GM23338 (cell line): ENCODE measurements around the gene IRS1. TPM values are rescaled to one million over a fixed set of nuclear protein-coding genes. Genes with fewer than 3 reads are reported as not detected.

Source experiments
- ATAC-seq: fragments of 200-7000 bp; cut with Tn5 transposase; 3 replicates; pipeline ENCODE4 v1.9.1; 2020
- DNase-seq: peaks from one replicate; pipeline ENCODE4 v3.0.0-alpha.2; 2015; ENCODE audit warnings: low spot score
- H2AFZ ChIP-seq: fragments of 200-600 bp; sonication (generic); 2 replicates; pipeline ENCODE4 v1.8.0; 2016; ENCODE audit warnings: antibody characterized with exemption, mild to moderate bottlenecking, moderate library complexity
- H3F3A ChIP-seq: fragments of 200-600 bp; sonication (generic); replicated peaks from 2 replicates; pipeline ENCODE4 v1.8.0; 2017; ENCODE audit warnings: antibody characterized with exemption, mixed run types, low read depth
- H3K27ac ChIP-seq: fragments of 200-600 bp; sonication (generic); 2 replicates; pipeline ENCODE4 v1.6.1; 2016; ENCODE audit warnings: low read depth
- H3K27me3 ChIP-seq: fragments of 200-600 bp; sonication (generic); 2 replicates; pipeline ENCODE4 v1.8.0; 2016; ENCODE audit warnings: mild to moderate bottlenecking, mixed run types, moderate library complexity; ENCODE audit not compliant: insufficient read depth
- H3K36me3 ChIP-seq: fragments of 200-600 bp; sonication (generic); 2 replicates; pipeline ENCODE4 v1.8.0; 2016; ENCODE audit warnings: mild to moderate bottlenecking; ENCODE audit not compliant: insufficient read depth
- H3K4me1 ChIP-seq: fragments of 200-600 bp; sonication (generic); 2 replicates; pipeline ENCODE4 v1.8.0; 2016; ENCODE audit warnings: mild to moderate bottlenecking, moderate library complexity; ENCODE audit not compliant: insufficient read depth
- H3K4me2 ChIP-seq: fragments of 200-600 bp; sonication (generic); 2 replicates; pipeline ENCODE4 v1.7.1; 2017; ENCODE audit warnings: mixed run types
- H3K4me3 ChIP-seq: fragments of 200-600 bp; sonication (generic); 2 replicates; pipeline ENCODE4 v1.6.1; 2016; ENCODE audit warnings: mixed run types
- H3K79me2 ChIP-seq: fragments of 200-600 bp; sonication (generic); replicated peaks from 2 replicates; pipeline ENCODE4 v1.8.0; 2017; ENCODE audit warnings: mild to moderate bottlenecking; ENCODE audit not compliant: insufficient read depth
- H3K9me2 ChIP-seq: fragments of 200-600 bp; sonication (generic); 2 replicates; pipeline ENCODE4 v1.8.0; 2017; ENCODE audit not compliant: insufficient read depth
- H4K20me1 ChIP-seq: fragments of 200-600 bp; sonication (generic); replicated peaks from 2 replicates; pipeline ENCODE4 v1.8.0; 2017; ENCODE audit warnings: mild to moderate bottlenecking; ENCODE audit not compliant: insufficient read depth
- H3K27ac Mint-ChIP-seq: 2 replicates; pipeline ENCODE4 v1.8.0; 2020; ENCODE audit warnings: inconsistent platforms, mild to moderate bottlenecking, moderate library complexity, mixed read lengths
- H3K27me3 Mint-ChIP-seq: 3 replicates; pipeline ENCODE4 v1.8.0; 2022; ENCODE audit warnings: low read depth, mild to moderate bottlenecking, moderate library complexity, mixed read lengths, inconsistent platforms; ENCODE audit not compliant: insufficient read depth, poor library complexity
- H3K36me3 Mint-ChIP-seq: 3 replicates; pipeline ENCODE4 v1.8.0; 2021; ENCODE audit warnings: low read depth, mild to moderate bottlenecking, inconsistent platforms, moderate library complexity, mixed read lengths
- H3K4me1 Mint-ChIP-seq: 3 replicates; pipeline ENCODE4 v1.8.0; 2020; ENCODE audit warnings: mild to moderate bottlenecking, inconsistent platforms, mixed read lengths
- H3K4me3 Mint-ChIP-seq: 3 replicates; pipeline ENCODE4 v1.8.0; 2021; ENCODE audit warnings: moderate library complexity, mild to moderate bottlenecking, inconsistent platforms, mixed read lengths
- H3K9me3 Mint-ChIP-seq: 3 replicates; pipeline ENCODE4 v1.8.0; 2020; ENCODE audit warnings: moderate library complexity, mild to moderate bottlenecking, inconsistent platforms, mixed read lengths
- CREB1 ChIP-seq: fragments of 250-450 bp; sonication (Bioruptor Pico); IDR thresholded peaks from 2 replicates; pipeline ENCODE4 v1.5.0; 2020; ENCODE audit warnings: low read depth, mild to moderate bottlenecking, moderate library complexity
- CTCF ChIP-seq, 2 experiments: fragments of 200-600 bp in 1 of 2; sonication (generic) in 1 of 2; conservative IDR thresholded peaks; 2 replicates each; pipeline versions ENCODE4 v1.5.1 to v1.6.1; 2016 to 2017; ENCODE audit warnings: antibody characterized with exemption in 2 of 2, low read depth in 2 of 2, mild to moderate bottlenecking in 2 of 2, moderate library complexity in 1 of 2
- REST ChIP-seq: IDR thresholded peaks from one replicate; pipeline ENCODE4 v1.6.1; 2018; ENCODE audit warnings: antibody characterized with exemption; ENCODE audit not compliant: unreplicated experiment
- STAT1 ChIP-seq: IDR thresholded peaks from one replicate; pipeline ENCODE4 v1.6.1; 2016; ENCODE audit warnings: antibody characterized with exemption; ENCODE audit not compliant: unreplicated experiment
- ZNF114 ChIP-seq: fragments of 250-450 bp; sonication (Bioruptor Pico); IDR thresholded peaks from 2 replicates; pipeline ENCODE4 v1.5.0; 2020; ENCODE audit warnings: mild to moderate bottlenecking, moderate library complexity
- polyA plus RNA-seq: library from polyadenylated mRNA; unstranded; fragments of >200 nt; fragmentation: Nextera tagmentation; extraction: Ambion mirVana; gene quantifications from 2 replicates; pipeline ENCODE4 v1.2.1, GENCODE V29; 2016
- total RNA-seq: library from RNA; depleted of rRNA; stranded (reverse); fragments of >200 nt; shearing (Covaris generic); gene quantifications from 2 replicates; pipeline ENCODE4 v1.2.3, GENCODE V29; 2014

Gene IRS1
- total and polyA plus RNA-seq, 2 experiments from 2014 or later: 6.9 to 26.2 TPM

DNA sequence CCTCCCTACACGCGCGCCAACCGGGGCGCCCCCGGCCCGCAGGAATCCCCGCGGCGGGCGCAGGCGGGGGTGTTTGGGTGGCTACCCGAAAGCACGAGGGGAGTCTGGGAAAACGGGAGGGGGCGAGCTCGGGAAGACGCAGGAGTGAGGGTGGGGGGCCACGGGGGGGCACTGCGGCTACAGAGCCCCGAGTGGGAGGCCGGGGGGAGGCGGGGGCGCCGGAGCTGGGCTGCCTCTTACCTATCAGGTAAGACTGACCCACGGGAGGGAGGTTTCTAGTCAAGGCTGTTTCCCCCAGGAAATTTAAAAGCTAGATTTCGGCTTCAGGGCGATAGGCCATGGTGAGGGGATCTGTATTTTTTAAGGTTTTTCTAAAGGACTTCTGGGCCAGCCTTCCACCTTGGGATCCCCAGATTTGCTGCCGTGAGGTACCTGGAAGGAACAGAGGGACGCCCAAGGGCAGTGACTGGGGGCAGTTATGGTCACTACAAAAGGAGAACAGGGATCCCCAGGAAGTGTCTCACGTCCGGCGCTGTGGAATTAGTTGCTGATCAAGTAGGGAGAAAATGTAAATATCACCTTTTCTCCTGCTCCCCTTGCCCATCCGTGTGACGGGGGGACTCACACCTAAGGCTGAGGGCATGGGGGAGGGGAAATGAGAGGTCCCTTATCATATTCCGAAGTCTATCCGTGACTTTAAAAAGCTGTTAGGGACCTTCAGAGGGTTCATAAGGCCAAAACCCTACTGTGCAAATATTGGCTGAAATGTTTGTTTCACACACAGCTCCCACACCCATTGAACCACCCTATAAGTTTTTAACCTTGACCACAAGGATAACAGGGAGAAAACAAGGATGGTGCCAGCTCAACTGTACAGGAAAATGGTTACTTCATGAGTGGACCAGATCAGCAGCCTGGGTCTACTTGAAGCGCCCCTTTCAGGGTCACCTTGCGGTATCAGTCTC lies 638 bp upstream of the IRS1 start:
- no peaks in the 10 kb centered on the region for H3K9me2 ChIP-seq
- TF ChIP-seq STAT1 (no peak), CTCF (conservative IDR thresholded peaks at IDR 0.05; ENCODE audit: low read depth in 2 of 2) (peak in 1 of 2 experiments; percentile 13; a peak in 1 of 4 replicates)

GRCh38 chr2:226798422-226799210 lies 1.0 kb downstream of the IRS1 start:
- peak overlapping the region; percentile 95 for H3K4me3 ChIP-seq
- Mint-ChIP-seq H3K4me1 (peaks cover 42% of the 10 kb centered on the region), H3K36me3 (peaks cover 41% of the 10 kb centered on the region), H3K27ac (no peak overlapping the region), H3K27me3 (peaks cover 13% of the 10 kb centered on the region), H3K9me3 (peaks cover 20% of the 10 kb centered on the region; the same call in 2 of the 3 replicates), H3K4me3 (peak overlapping the region; percentile 83)
- H3K79me2 ChIP-seq: peaks cover 45% of the 10 kb centered on the region
- peaks cover 31% of the 10 kb centered on the region for H3K4me1 ChIP-seq
- DNase-seq: peak; percentile 75
- no peaks in the 10 kb centered on the region for H4K20me1 ChIP-seq
- H3K9me2 ChIP-seq: no peaks in the 10 kb centered on the region
- H2AFZ ChIP-seq: peak overlapping the region; percentile 80
- H3K27ac ChIP-seq: 0 out of 2 replicates have a peak overlapping the region, but pooled peaks have one; percentile 84
- peak; percentile 9 for ATAC-seq
- no peaks in the 10 kb centered on the region for H3K27me3 ChIP-seq
- no peaks in the 10 kb centered on the region for H3K36me3 ChIP-seq
- peak overlapping the region; percentile 95 for H3K4me2 ChIP-seq
- H3F3A ChIP-seq: no peaks in the 10 kb centered on the region; the same call in 1 of the 2 replicates
- TF ChIP-seq CREB1 (CRISPR knock-in tag): no peak
- no peak for TF ChIP-seq ZNF114 (CRISPR knock-in tag)
- TF ChIP-seq REST: no peak

More for the DNA sequence above, 638 bp upstream of the IRS1 start:
- Histone ChIP-seq H3F3A (no peaks in the 10 kb centered on the region; the same call in 1 of the 2 replicates), H3K27me3 (no peaks in the 10 kb centered on the region), H2AFZ (peak overlapping the region; percentile 78; the same call in 1 of the 2 replicates), H3K4me1 (peaks cover 18% of the 10 kb centered on the region; the same call in 1 of the 2 replicates), H3K27ac (peak overlapping the region; percentile 6; the same call in 1 of the 2 replicates), H3K36me3 (no peaks in the 10 kb centered on the region), H3K79me2 (peaks cover 29% of the 10 kb centered on the region), H3K4me2 (peak overlapping the region; percentile 89), H4K20me1 (no peaks in the 10 kb centered on the region), H3K4me3 (peak overlapping the region; percentile 95)
- H3K36me3 Mint-ChIP-seq: peaks cover 29% of the 10 kb centered on the region
- H3K27ac Mint-ChIP-seq: peak overlapping the region; percentile 80; the same call in 1 of the 2 replicates
- peaks cover 20% of the 10 kb centered on the region; the same call in 2 of the 3 replicates for H3K9me3 Mint-ChIP-seq
- ATAC-seq (peak; percentile 1), DNase-seq (peak; percentile 38)
- peak overlapping the region; percentile 80 for H3K4me3 Mint-ChIP-seq
- peaks cover 13% of the 10 kb centered on the region for H3K27me3 Mint-ChIP-seq
- H3K4me1 Mint-ChIP-seq: peaks cover 26% of the 10 kb centered on the region
